ENCODE measurements around the gene C16orf92. TPM values are rescaled to one million over a fixed set of nuclear protein-coding genes. Genes with fewer than 3 reads are reported as not detected.
A peak's percentile ranks its signal among the peaks of the same experiment; 100 is the strongest.

The C16orf92 gene
- total and polyA plus RNA-seq, 2 of the 13 experiments (the other 11 are each of a cell fraction or from before 2014, with no cell fraction given) = not detected

DNA sequence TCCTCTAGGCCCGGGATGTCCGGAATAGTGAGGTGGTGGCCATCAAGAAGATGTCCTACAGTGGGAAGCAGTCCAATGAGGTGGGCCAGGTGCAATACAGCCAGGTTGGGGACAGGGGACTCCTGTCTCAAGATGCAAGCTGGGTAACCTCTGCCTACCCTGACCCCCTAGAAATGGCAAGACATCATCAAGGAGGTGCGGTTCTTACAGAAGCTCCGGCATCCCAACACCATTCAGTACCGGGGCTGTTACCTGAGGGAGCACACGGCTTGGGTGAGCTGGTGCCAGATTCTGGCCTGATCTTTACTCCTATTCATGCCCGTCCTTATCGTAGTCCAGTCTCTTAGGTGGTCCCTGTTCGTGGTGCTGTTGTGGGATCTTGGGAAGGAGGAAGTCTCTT lies 44.9 kb upstream of the C16orf92 start:
- ChIA-PET CTCF (ENCODE audit: low intra/inter-chr PET ratio, low total read pairs) (no interaction called here), POLR2A (interaction anchor here (0.6 to 1.5 kb wide), 2 partner anchors 87 to 152 kb away, joined by 3 read pairs; partner anchors contain the start of gene ALDOA)
- in situ Hi-C loops (cut with HindIII; ENCODE audit: extremely low pct_ligation_motif_present, low pct_unique_long_range_greater_than_20kb) = no loop called here
- H3K9ac ChIP-seq (ENCODE audit: insufficient read depth, low read depth, low read length) = no peak overlapping the region
- H4K20me1 ChIP-seq (ENCODE audit: insufficient read depth, low read length) = peaks cover 23% of the 10 kb centered on the region
- FAIRE-seq (no peak), ATAC-seq (no peak), DNase-seq (ENCODE audit: low spot score) (no peak)
- H3K4me1 ChIP-seq (ENCODE audit: insufficient read depth, low read length) = peaks cover 27% of the 10 kb centered on the region
- H3K79me2 ChIP-seq (ENCODE audit: insufficient read depth, low read length) = peaks cover 38% of the 10 kb centered on the region
- no peaks in the 10 kb centered on the region for H3K9me3 ChIP-seq (ENCODE audit: low read length)
- no peaks in the 10 kb centered on the region; a peak in 1 of 5 replicates for H3K27me3 ChIP-seq (ENCODE audit: control insufficient read depth in 1 of 2, insufficient read depth in 2 of 2, low read length in 2 of 2)
- WGBS (ENCODE audit: low lambda C conversion rate) = 94% methylated on average over 9 of the region's 9 CpGs
- BruUV-seq (replicated peaks) = no TSS peak
- TF ChIP-seq GZF1 (CRISPR knock-in tag; IDR thresholded peaks at IDR 0.05) (no peak), ZNF709 (CRISPR knock-in tag; IDR thresholded peaks at IDR 0.05) (no peak), ZNF225 (CRISPR knock-in tag; IDR thresholded peaks at IDR 0.05) (no peak), MEF2D (CRISPR knock-in tag; IDR thresholded peaks at IDR 0.05) (no peak), RELA (CRISPR knock-in tag; IDR thresholded peaks at IDR 0.05) (no peak), STAT5B (CRISPR knock-in tag; IDR thresholded peaks at IDR 0.05) (no peak), TOE1 (CRISPR knock-in tag; IDR thresholded peaks at IDR 0.05) (no peak), ZFP36L2 (CRISPR knock-in tag; IDR thresholded peaks at IDR 0.05) (no peak), IRX3 (CRISPR knock-in tag; IDR thresholded peaks at IDR 0.05; ENCODE audit: borderline replicate concordance, low read depth) (no peak)
- peaks cover 42 to 65% of the 10 kb centered on the region in 2 experiments for H3K36me3 ChIP-seq (replicated peaks in 1 of 2; ENCODE audit: control insufficient read depth in 1 of 2, insufficient read depth in 2 of 2, low read length in 2 of 2)
- no peak overlapping the region for H3K4me2 ChIP-seq (ENCODE audit: low read depth, low read length)
- H3K27ac ChIP-seq (ENCODE audit: extremely low read length, insufficient read depth, low read length) = no peak overlapping the region
- no peak overlapping the region for H2AFZ ChIP-seq (ENCODE audit: low read length)
- no peak overlapping the region for H3K4me3 ChIP-seq (replicated peaks in 1 of 3; ENCODE audit: insufficient read depth in 1 of 3, low read depth in 2 of 3, low read length in 3 of 3)
- intact Hi-C loops (cut with micrococcal nuclease; ENCODE audit: unreplicated experiment) = no loop called here

GRCh38 chr16:29978564-29979270 lies 44.3 kb upstream of the C16orf92 start:
- Histone ChIP-seq H3K27ac (ENCODE audit: extremely low read length, insufficient read depth, low read length) (no peak overlapping the region), H3K4me2 (ENCODE audit: low read depth, low read length) (no peak overlapping the region), H3K4me1 (ENCODE audit: insufficient read depth, low read length) (peaks cover 24% of the 10 kb centered on the region), H3K9ac (ENCODE audit: insufficient read depth, low read depth, low read length) (no peak overlapping the region), H3K79me2 (ENCODE audit: insufficient read depth, low read length) (peaks cover 38% of the 10 kb centered on the region), H3K27me3 (ENCODE audit: control insufficient read depth in 1 of 2, insufficient read depth in 2 of 2, low read length in 2 of 2) (no peaks in the 10 kb centered on the region; a peak in 1 of 5 replicates), H4K20me1 (ENCODE audit: insufficient read depth, low read length) (peaks cover 23% of the 10 kb centered on the region), H3K9me3 (ENCODE audit: low read length) (no peaks in the 10 kb centered on the region), H3K4me3 (replicated peaks in 1 of 3; ENCODE audit: insufficient read depth in 1 of 3, low read depth in 2 of 3, low read length in 3 of 3) (no peak overlapping the region), H3K36me3 (replicated peaks in 1 of 2; ENCODE audit: control insufficient read depth in 1 of 2, insufficient read depth in 2 of 2, low read length in 2 of 2) (peaks cover 48 to 71% of the 10 kb centered on the region in 2 experiments), H2AFZ (ENCODE audit: low read length) (no peak overlapping the region)
- no peak for DNase-seq (ENCODE audit: low spot score)
- WGBS (ENCODE audit: low lambda C conversion rate) = 98% methylated on average over 9 of the region's 9 CpGs
- ChIA-PET CTCF (ENCODE audit: low intra/inter-chr PET ratio, low total read pairs) (no interaction called here), POLR2A (interaction anchor here (0.6 to 1.5 kb wide), 2 partner anchors 87 to 152 kb away, joined by 3 read pairs; partner anchors contain the start of gene ALDOA)
- in situ Hi-C loops (cut with HindIII; ENCODE audit: extremely low pct_ligation_motif_present, low pct_unique_long_range_greater_than_20kb) = no loop called here
- BruUV-seq (replicated peaks) = no TSS peak
- FAIRE-seq = no peak
- TF ChIP-seq ZBTB34 (CRISPR knock-in tag; IDR thresholded peaks at IDR 0.05) = no peak
- TF ChIP-seq AKAP8 (CRISPR knock-in tag; IDR thresholded peaks at IDR 0.05) = 0 out of 2 replicates have a peak, but pooled peaks have one; percentile 30
- no peak for TF ChIP-seq MTA3 (CRISPR knock-in tag; IDR thresholded peaks at IDR 0.05)
- TF ChIP-seq SAFB2 (CRISPR knock-in tag; IDR thresholded peaks at IDR 0.05; ENCODE audit: borderline replicate concordance, low read depth) = 0 out of 2 replicates have a peak, but pooled peaks have one; percentile 24
- TF ChIP-seq PREB (CRISPR knock-in tag; IDR thresholded peaks at IDR 0.05) = no peak
- no peak for TF ChIP-seq REPIN1 (CRISPR knock-in tag; IDR thresholded peaks at IDR 0.05; ENCODE audit: borderline replicate concordance, low read depth)
- ATAC-seq = no peak
- intact Hi-C loops (cut with micrococcal nuclease; ENCODE audit: unreplicated experiment) = no loop called here
